ENCODE data around the gene VSTM2L. TPM values are rescaled to one million over a fixed set of nuclear protein-coding genes. Genes with fewer than 3 reads are reported as not detected.
"Not testable (repeated sequence)": the region's sequence is repeated elsewhere in the genome, so short reads cannot be mapped to it uniquely, and the experiment has no call there.

VSTM2L gene
- total RNA-seq, 2 experiments from 2014 or later = 0.17 TPM; not detected in 1

DNA sequence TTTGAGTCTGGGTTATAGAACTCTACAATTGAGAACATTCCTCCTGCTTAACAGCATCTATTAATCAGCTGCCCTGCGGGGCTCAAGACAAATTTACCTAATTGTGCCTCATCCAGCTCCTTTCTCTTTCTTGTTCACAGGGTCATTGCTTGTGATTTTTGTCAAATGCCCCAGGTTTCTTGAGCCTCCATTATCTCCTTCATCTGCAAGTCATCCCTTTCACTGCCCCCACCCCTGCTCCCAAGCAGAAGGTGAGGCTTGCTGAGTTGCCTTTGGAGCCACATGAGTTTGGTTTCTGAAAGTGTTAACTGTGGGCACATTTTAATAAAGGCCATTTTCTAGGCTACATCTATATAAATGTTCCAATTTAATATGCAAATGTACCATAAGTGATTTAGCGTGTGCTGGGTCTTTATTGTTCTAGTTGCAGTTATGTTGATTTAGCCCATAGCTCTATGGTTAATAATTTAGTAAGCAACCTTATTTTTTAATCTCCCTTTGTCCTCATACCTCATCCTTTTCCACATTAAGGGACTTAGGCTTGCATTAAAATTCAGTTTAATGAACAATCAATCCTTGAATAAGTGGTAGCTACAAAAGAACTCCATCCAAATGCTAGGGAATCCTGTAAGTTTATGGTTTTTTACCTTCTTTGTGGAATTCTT lies 56.1 kb downstream of the VSTM2L start:
- H3K27ac ChIP-seq (ENCODE audit: low read depth, low read length, poor library complexity, severe bottlenecking) = no peak overlapping the region
- CTCF ChIA-PET (ENCODE audit: unreplicated experiment) = no interaction called here

DNA sequence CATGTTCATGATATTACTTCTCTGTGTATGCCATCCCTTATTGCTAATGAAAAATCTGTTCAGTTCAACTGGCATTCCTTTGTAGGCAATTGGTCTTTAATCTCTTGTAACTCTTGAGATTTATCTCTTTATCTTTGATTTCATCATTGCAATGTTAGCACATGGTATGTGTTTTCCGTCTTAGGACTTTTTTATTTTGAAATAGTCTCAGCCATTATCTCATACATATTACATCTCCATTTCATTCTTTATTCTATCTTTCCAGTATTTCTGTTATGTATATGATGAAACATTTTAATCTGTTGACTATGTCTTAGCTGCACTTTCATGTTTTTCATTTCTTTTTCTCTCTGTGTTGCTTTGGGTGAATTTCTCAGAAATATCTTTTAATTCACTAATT lies 58.1 kb downstream of the VSTM2L start:
- TF ChIP-seq, protein P1, sequence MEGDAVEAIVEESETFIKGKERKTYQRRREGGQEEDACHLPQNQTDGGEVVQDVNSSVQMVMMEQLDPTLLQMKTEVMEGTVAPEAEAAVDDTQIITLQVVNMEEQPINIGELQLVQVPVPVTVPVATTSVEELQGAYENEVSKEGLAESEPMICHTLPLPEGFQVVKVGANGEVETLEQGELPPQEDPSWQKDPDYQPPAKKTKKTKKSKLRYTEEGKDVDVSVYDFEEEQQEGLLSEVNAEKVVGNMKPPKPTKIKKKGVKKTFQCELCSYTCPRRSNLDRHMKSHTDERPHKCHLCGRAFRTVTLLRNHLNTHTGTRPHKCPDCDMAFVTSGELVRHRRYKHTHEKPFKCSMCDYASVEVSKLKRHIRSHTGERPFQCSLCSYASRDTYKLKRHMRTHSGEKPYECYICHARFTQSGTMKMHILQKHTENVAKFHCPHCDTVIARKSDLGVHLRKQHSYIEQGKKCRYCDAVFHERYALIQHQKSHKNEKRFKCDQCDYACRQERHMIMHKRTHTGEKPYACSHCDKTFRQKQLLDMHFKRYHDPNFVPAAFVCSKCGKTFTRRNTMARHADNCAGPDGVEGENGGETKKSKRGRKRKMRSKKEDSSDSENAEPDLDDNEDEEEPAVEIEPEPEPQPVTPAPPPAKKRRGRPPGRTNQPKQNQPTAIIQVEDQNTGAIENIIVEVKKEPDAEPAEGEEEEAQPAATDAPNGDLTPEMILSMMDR (conservative IDR thresholded peaks at IDR 0.05; ENCODE audit: low read length) = no peak
- TF ChIP-seq EZH2phosphoT487 (IDR thresholded peaks at IDR 0.05; ENCODE audit: borderline replicate concordance, low read depth, low read length) = no peak
- Histone ChIP-seq H3K36me3 (ENCODE audit: insufficient read depth, low read length) (no peaks in the 10 kb centered on the region), H3K4me1 (ENCODE audit: insufficient read depth, low read length, poor library complexity, severe bottlenecking) (no peaks in the 10 kb centered on the region), H2AFZ (ENCODE audit: low read length) (no peak overlapping the region), H3K4me3 (ENCODE audit: low read depth, low read length, poor library complexity, severe bottlenecking) (no peak overlapping the region), H3K4me2 (ENCODE audit: low read length) (no peak overlapping the region), H3K79me2 (ENCODE audit: insufficient read depth, low read depth, low read length) (no peaks in the 10 kb centered on the region), H3K9me3 (ENCODE audit: low read length) (no peaks in the 10 kb centered on the region), H3K27ac (ENCODE audit: low read depth, low read length, poor library complexity, severe bottlenecking) (no peak overlapping the region), H4K20me1 (ENCODE audit: insufficient read depth, low read length) (no peaks in the 10 kb centered on the region), H3K9me2 (ENCODE audit: insufficient read depth, low read length) (no peaks in the 10 kb centered on the region)
- BruUV-seq (replicated peaks) = no TSS peak
- intact Hi-C loops (cut with micrococcal nuclease; ENCODE audit: unreplicated experiment) = no loop called here
- CTCF ChIA-PET (ENCODE audit: unreplicated experiment) = no interaction called here
- POLR2A ChIA-PET = interaction anchor here (0.6 to 0.7 kb wide), 2 partner anchors 72 to 420 kb away, joined by 3 to 4 read pairs; no protein-coding TSS in a partner anchor
- DNase-seq (ENCODE audit: low spot score) = no peak

More for the DNA sequence above, 56.1 kb downstream of the VSTM2L start:
- no peak for TF ChIP-seq EZH2phosphoT487 (IDR thresholded peaks at IDR 0.05; ENCODE audit: borderline replicate concordance, low read depth, low read length)
- TF ChIP-seq, protein P1 (conservative IDR thresholded peaks at IDR 0.05; ENCODE audit: low read length) = no peak
- Histone ChIP-seq H3K36me3 (ENCODE audit: insufficient read depth, low read length) (no peaks in the 10 kb centered on the region), H3K79me2 (ENCODE audit: insufficient read depth, low read depth, low read length) (no peaks in the 10 kb centered on the region), H3K4me2 (ENCODE audit: low read length) (no peak overlapping the region), H3K4me3 (ENCODE audit: low read depth, low read length, poor library complexity, severe bottlenecking) (no peak overlapping the region), H3K9me3 (ENCODE audit: low read length) (no peaks in the 10 kb centered on the region), H3K9me2 (ENCODE audit: insufficient read depth, low read length) (no peaks in the 10 kb centered on the region), H2AFZ (ENCODE audit: low read length) (no peak overlapping the region), H3K4me1 (ENCODE audit: insufficient read depth, low read length, poor library complexity, severe bottlenecking) (no peaks in the 10 kb centered on the region), H4K20me1 (ENCODE audit: insufficient read depth, low read length) (no peaks in the 10 kb centered on the region)
- no peak for DNase-seq (ENCODE audit: low spot score)
- intact Hi-C loops (cut with micrococcal nuclease; ENCODE audit: unreplicated experiment) = no loop called here
- no TSS peak for BruUV-seq (replicated peaks)
- POLR2A ChIA-PET = no interaction called here

DNA sequence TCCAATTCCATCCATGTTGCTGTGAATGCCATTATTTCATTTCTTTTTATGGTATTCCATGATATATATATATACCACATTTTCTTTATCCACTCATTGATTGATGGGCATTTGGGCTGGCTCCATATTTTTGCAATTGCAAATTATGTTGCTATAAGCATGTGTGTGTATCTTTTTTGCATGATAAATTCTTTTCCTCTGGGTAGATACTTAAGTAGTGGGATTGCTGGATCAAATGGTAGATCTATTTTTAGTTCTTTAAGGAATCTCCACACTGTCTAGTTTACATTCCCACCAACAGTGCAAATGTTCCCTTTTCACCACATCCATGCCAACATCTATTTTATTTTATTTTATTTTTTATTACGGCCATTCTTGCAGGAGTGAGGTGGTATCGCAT lies 60.6 kb downstream of the VSTM2L start:
- H3K4me1 ChIP-seq (ENCODE audit: insufficient read depth, low read length, poor library complexity, severe bottlenecking); DNase-seq (ENCODE audit: low spot score); H2AFZ ChIP-seq (ENCODE audit: low read length); BruUV-seq (replicated peaks); CTCF ChIA-PET (ENCODE audit: unreplicated experiment); H3K9me2 ChIP-seq (ENCODE audit: insufficient read depth, low read length); H3K36me3 ChIP-seq (ENCODE audit: insufficient read depth, low read length); H3K79me2 ChIP-seq (ENCODE audit: insufficient read depth, low read depth, low read length); POLR2A ChIA-PET; intact Hi-C loops (cut with micrococcal nuclease; ENCODE audit: unreplicated experiment); H3K9me3 ChIP-seq (ENCODE audit: low read length); H4K20me1 ChIP-seq (ENCODE audit: insufficient read depth, low read length); H3K4me2 ChIP-seq (ENCODE audit: low read length); H3K4me3 ChIP-seq (ENCODE audit: low read depth, low read length, poor library complexity, severe bottlenecking); H3K27ac ChIP-seq (ENCODE audit: low read depth, low read length, poor library complexity, severe bottlenecking): not testable (repeated sequence)

All from OCI-LY7 (cell line).